ENCODE results near the gene RNASE11.

DNA sequence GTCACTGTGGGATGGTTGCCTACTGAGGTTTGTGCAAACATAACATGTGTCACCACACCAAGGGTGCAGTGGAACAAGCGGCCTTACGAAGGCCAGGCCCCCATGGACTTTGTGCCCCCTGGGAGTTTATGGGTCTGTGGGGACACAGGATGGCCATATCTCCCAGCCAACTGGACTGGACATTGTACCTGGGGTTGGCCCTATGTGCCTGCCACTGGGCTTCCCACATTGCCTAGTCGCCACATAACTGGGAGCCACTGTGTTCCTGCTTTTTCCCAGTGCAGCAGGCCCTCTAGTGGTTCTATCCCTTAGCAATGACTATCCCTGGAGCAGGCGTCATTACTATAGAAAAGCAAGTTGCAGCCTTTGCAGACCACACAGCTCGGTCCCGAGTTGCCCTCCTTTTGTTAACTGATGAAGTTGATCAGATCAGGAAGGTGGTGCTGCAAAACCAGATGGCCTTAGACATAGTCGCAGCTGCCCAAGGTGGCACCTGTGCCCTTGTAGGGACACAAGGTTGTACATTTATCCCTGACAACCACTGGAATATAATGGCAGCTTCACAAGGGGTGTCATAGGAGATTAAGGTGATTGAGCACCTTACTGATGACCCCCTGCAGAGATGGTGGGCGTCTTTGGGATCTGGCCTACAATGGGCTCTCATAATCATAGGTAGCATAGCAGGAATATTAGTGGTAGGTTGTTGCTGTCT, 18.5 kb upstream of the RNASE11 start:
- TF ChIP-seq, protein P1, sequence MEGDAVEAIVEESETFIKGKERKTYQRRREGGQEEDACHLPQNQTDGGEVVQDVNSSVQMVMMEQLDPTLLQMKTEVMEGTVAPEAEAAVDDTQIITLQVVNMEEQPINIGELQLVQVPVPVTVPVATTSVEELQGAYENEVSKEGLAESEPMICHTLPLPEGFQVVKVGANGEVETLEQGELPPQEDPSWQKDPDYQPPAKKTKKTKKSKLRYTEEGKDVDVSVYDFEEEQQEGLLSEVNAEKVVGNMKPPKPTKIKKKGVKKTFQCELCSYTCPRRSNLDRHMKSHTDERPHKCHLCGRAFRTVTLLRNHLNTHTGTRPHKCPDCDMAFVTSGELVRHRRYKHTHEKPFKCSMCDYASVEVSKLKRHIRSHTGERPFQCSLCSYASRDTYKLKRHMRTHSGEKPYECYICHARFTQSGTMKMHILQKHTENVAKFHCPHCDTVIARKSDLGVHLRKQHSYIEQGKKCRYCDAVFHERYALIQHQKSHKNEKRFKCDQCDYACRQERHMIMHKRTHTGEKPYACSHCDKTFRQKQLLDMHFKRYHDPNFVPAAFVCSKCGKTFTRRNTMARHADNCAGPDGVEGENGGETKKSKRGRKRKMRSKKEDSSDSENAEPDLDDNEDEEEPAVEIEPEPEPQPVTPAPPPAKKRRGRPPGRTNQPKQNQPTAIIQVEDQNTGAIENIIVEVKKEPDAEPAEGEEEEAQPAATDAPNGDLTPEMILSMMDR (optimal IDR thresholded peaks at IDR 0.05 in 1 of 3, IDR thresholded peaks at IDR 0.05 in 1 of 3, conservative IDR thresholded peaks at IDR 0.05 in 1 of 3; ENCODE audit: extremely low read depth in 1 of 3, insufficient read depth in 2 of 3, low read length in 3 of 3), result peak; percentile 66 to 81 (median 80)
- no peak for TF ChIP-seq EZH2 (IDR thresholded peaks at IDR 0.05; ENCODE audit: low read length)
